HepG2 (cell line): ENCODE data around the gene ZNHIT1. TPM values are rescaled to one million over a fixed set of nuclear protein-coding genes. Genes with fewer than 3 reads are reported as not detected.
A peak's percentile ranks its signal among the peaks of the same experiment; 100 is the strongest.

Source experiments
- ARID4A ChIP-seq: sonication (generic); formaldehyde crosslinking; IDR thresholded peaks from 2 replicates; pipeline ENCODE4 v1.5.0; 2020; ENCODE audit warnings: mild to moderate bottlenecking, missing genetic modification reagents, borderline replicate concordance
- BRD4 ChIP-seq: sonication (generic); formaldehyde crosslinking; IDR thresholded peaks from 2 replicates; pipeline ENCODE4 v1.4.0; 2020; ENCODE audit warnings: missing genetic modification reagents
- ELF1 ChIP-seq: sonication (generic); formaldehyde crosslinking; IDR thresholded peaks from 2 replicates; pipeline ENCODE4 v1.4.0; 2020; ENCODE audit warnings: missing genetic modification reagents
- KLF6 ChIP-seq: IDR thresholded peaks from 2 replicates; pipeline ENCODE4 v1.8.0; 2016; ENCODE audit warnings: missing biosample characterization, missing genetic modification reagents
- MAX ChIP-seq: IDR thresholded peaks from 2 replicates; pipeline ENCODE4 v1.6.1; 2012; ENCODE audit warnings: inconsistent platforms
- POLR2A ChIP-seq, 2 experiments: IDR thresholded peaks; 2 replicates each; pipeline ENCODE4 v1.6.1; 2011; ENCODE audit warnings: low read depth in 2 of 2, low read length in 2 of 2, mild to moderate bottlenecking in 1 of 2, moderate library complexity in 1 of 2; ENCODE audit not compliant: insufficient read depth in 1 of 2
- RELA ChIP-seq: sonication (generic); formaldehyde crosslinking; IDR thresholded peaks from 2 replicates; pipeline ENCODE4 v1.4.0; 2020; ENCODE audit warnings: missing genetic modification reagents
- SIN3A ChIP-seq: IDR thresholded peaks from 2 replicates; pipeline ENCODE4 v1.6.1; 2011; ENCODE audit warnings: low read depth, mild to moderate bottlenecking, control low read depth, low read length, borderline replicate concordance
- SSRP1 ChIP-seq: IDR thresholded peaks from 2 replicates; pipeline ENCODE4 v1.6.1; 2016; ENCODE audit warnings: control low read depth
- TAF1 ChIP-seq: sonication (generic); formaldehyde crosslinking; IDR thresholded peaks from 2 replicates; pipeline ENCODE4 v1.4.0; 2020; ENCODE audit warnings: missing genetic modification reagents
- WIZ ChIP-seq: sonication (generic); formaldehyde crosslinking; IDR thresholded peaks from 2 replicates; pipeline ENCODE4 v1.5.1; 2020; ENCODE audit warnings: mild to moderate bottlenecking, missing genetic modification reagents
- ZFP82 ChIP-seq: sonication (generic); formaldehyde crosslinking; IDR thresholded peaks from 2 replicates; pipeline ENCODE4 v1.5.1; 2020; ENCODE audit warnings: mild to moderate bottlenecking, missing genetic modification reagents, borderline replicate concordance
- ZFX ChIP-seq: sonication (generic); formaldehyde crosslinking; IDR thresholded peaks from 2 replicates; pipeline ENCODE4 v1.4.0; 2020; ENCODE audit warnings: mild to moderate bottlenecking, low read depth, missing genetic modification reagents, moderate library complexity
- ZNF142 ChIP-seq: sonication (generic); formaldehyde crosslinking; IDR thresholded peaks from 2 replicates; pipeline ENCODE4 v1.4.0; 2020; ENCODE audit warnings: missing genetic modification reagents
- ZNF343 ChIP-seq: sonication (generic); formaldehyde crosslinking; IDR thresholded peaks from 2 replicates; pipeline ENCODE4 v1.4.0; 2020; ENCODE audit warnings: mild to moderate bottlenecking, missing genetic modification reagents
- ZNF503 ChIP-seq: sonication (generic); formaldehyde crosslinking; IDR thresholded peaks from 2 replicates; pipeline ENCODE4 v1.4.0; 2020; ENCODE audit warnings: missing genetic modification reagents
- ZNF776 ChIP-seq: sonication (generic); formaldehyde crosslinking; IDR thresholded peaks from 2 replicates; pipeline ENCODE4 v1.4.0; 2020; ENCODE audit warnings: mild to moderate bottlenecking, missing genetic modification reagents
- polyA plus RNA-seq, 8 experiments: library from polyadenylated mRNA; depleted of rRNA in 3 of 8; stranded (reverse) in 7 of 8; unstranded in 1 of 8; fragments of >200 nt; fragmentation: Illumina TruSeq in 4 of 8; extraction: Trizol in 4 of 8; gene quantifications; 2 replicates each; pipeline versions ENCODE4 v1.2.1 to v1.2.3, GENCODE V29; 2011 to 2016; ENCODE audit warnings: low read depth in 4 of 8, missing spikeins in 1 of 8, mixed read lengths in 1 of 8; ENCODE audit not compliant: insufficient read depth in 1 of 8
- total RNA-seq, 5 experiments: library from RNA; depleted of rRNA; stranded (reverse); fragments of >200 nt; fragmentation: Illumina TruSeq; extraction: Trizol; gene quantifications; 2 replicates each; pipeline ENCODE4 v1.2.3, GENCODE V29; 2016; ENCODE audit warnings: low read depth in 1 of 5

Gene ZNHIT1
- total and polyA plus RNA-seq, 2 of the 13 experiments (the other 11 are each of a cell fraction or from before 2014, with no cell fraction given), result 32.5 to 64.5 TPM

GRCh38 chr7:101217388-101218235, at the start of gene ZNHIT1, which contains the start of gene PLOD3 (continued):
- TF ChIP-seq ARID4A (peak; percentile 83; the same call in 1 of the 2 replicates), ZNF142 (CRISPR knock-in tag) (peak; percentile 48), KLF6 (CRISPR knock-in tag) (peak; percentile 18; the same call in 1 of the 2 replicates), MAX (peak; percentile 77), TAF1 (CRISPR knock-in tag) (peak; percentile 35; the same call in 1 of the 2 replicates), ZFX (CRISPR knock-in tag) (peak; percentile 53), ZNF503 (peak; percentile 5; the same call in 1 of the 2 replicates), ZNF343 (CRISPR knock-in tag) (0 out of 2 replicates have a peak, but pooled peaks have one; percentile 22), RELA (CRISPR knock-in tag) (0 out of 2 replicates have a peak, but pooled peaks have one; percentile 43), ELF1 (CRISPR knock-in tag) (peak; percentile 82), SIN3A (peak; percentile 72; the same call in 1 of the 2 replicates), POLR2A (IDR thresholded peaks at IDR 0.05; ENCODE audit: insufficient read depth in 1 of 2, low read depth in 2 of 2, low read length in 2 of 2) (peak; percentile 46 to 73; a peak in 3 of 4 replicates), ZNF776 (peak; percentile 61; the same call in 1 of the 2 replicates), WIZ (CRISPR knock-in tag) (no peak), SSRP1 (CRISPR knock-in tag) (peak; percentile 83; the same call in 1 of the 2 replicates), ZFP82 (CRISPR knock-in tag) (no peak), BRD4 (CRISPR knock-in tag) (peak; percentile 74; the same call in 1 of the 2 replicates)
